Neural cell (in vitro differentiated cells): ENCODE data around the gene MMP15. TPM values are rescaled to one million over a fixed set of nuclear protein-coding genes. Genes with fewer than 3 reads are reported as not detected.
"Not testable (repeated sequence)": the region's sequence is repeated elsewhere in the genome, so short reads cannot be mapped to it uniquely, and the experiment has no call there.

Experiments used
- H2AFZ ChIP-seq: fragments of 200-600, 300-800 bp; sonication (generic), shearing (Covaris generic); 2 replicates; pipeline ENCODE4 v1.6.0; 2014; ENCODE audit warnings: low read depth, mild to moderate bottlenecking, antibody characterized with exemption, low read length, moderate library complexity
- H3F3A ChIP-seq: fragments of 200-600 bp; shearing (Covaris generic); 2 replicates; pipeline ENCODE4 v1.6.1; 2016; ENCODE audit warnings: mild to moderate bottlenecking, moderate library complexity, mixed read lengths, antibody characterized with exemption, low read length; ENCODE audit not compliant: insufficient read depth, poor library complexity, severe bottlenecking
- H3K27ac ChIP-seq: fragments of 200-600, 300-800 bp; sonication (generic), shearing (Covaris generic); 2 replicates; pipeline ENCODE4 v1.5.1; 2014; ENCODE audit warnings: mild to moderate bottlenecking, low read length, moderate library complexity
- H3K27me3 ChIP-seq: fragments of 300-800, 200-600 bp; sonication (generic), shearing (Covaris generic); 2 replicates; pipeline ENCODE4 v1.6.0; 2014; ENCODE audit warnings: mild to moderate bottlenecking, low read depth, low read length, moderate library complexity; ENCODE audit not compliant: insufficient read depth
- H3K36me3 ChIP-seq: fragments of 300-800, 200-600 bp; sonication (generic), shearing (Covaris generic); 2 replicates; pipeline ENCODE4 v1.5.1; 2014; ENCODE audit warnings: mild to moderate bottlenecking, antibody characterized with exemption, low read length, moderate library complexity; ENCODE audit not compliant: insufficient read depth
- H3K4me2 ChIP-seq: fragments of 300-800, 200-600 bp; sonication (generic), shearing (Covaris generic); 2 replicates; pipeline ENCODE4 v1.6.0; 2014; ENCODE audit warnings: mild to moderate bottlenecking, low read length
- H3K4me3 ChIP-seq: fragments of 300-800, 200-600 bp; sonication (generic), shearing (Covaris generic); 2 replicates; pipeline ENCODE4 v1.5.1; 2014; ENCODE audit warnings: mild to moderate bottlenecking, low read length, moderate library complexity
- H3K79me2 ChIP-seq: fragments of 200-600 bp; shearing (Covaris generic); replicated peaks from 2 replicates; pipeline ENCODE4 v1.6.0; 2014; ENCODE audit warnings: mild to moderate bottlenecking, low read length, moderate library complexity; ENCODE audit not compliant: insufficient read depth
- H3K9ac ChIP-seq: fragments of 300-800, 200-600 bp; sonication (generic), shearing (Covaris generic); 2 replicates; pipeline ENCODE4 v1.6.1; 2016; ENCODE audit warnings: mild to moderate bottlenecking, low read length, mixed read lengths
- H3K9me2 ChIP-seq: fragments of 200-600 bp; shearing (Covaris generic); 2 replicates; pipeline ENCODE4 v1.6.1; 2016; ENCODE audit warnings: mild to moderate bottlenecking, low read length, mixed read lengths; ENCODE audit not compliant: insufficient read depth
- H3K9me3 ChIP-seq: fragments of 200-600, 300-800 bp; sonication (generic), shearing (Covaris generic); 2 replicates; pipeline ENCODE4 v1.6.1; 2016; ENCODE audit warnings: mild to moderate bottlenecking, mixed run types, low read length, moderate library complexity, mixed read lengths
- H4K20me1 ChIP-seq: fragments of 200-600 bp; shearing (Covaris generic); 2 replicates; pipeline ENCODE4 v1.6.1; 2016; ENCODE audit warnings: mild to moderate bottlenecking, mixed run types; ENCODE audit not compliant: insufficient read depth
- EP300 ChIP-seq: fragments of 450-650 bp; conservative IDR thresholded peaks from 2 replicates; pipeline ENCODE4 v1.6.1; 2014; ENCODE audit warnings: antibody characterized with exemption, mild to moderate bottlenecking, moderate library complexity; ENCODE audit not compliant: poor library complexity, severe bottlenecking
- EZH2 ChIP-seq: fragments of 200-600, 300-800 bp; shearing (Covaris generic), sonication (generic); IDR thresholded peaks from 2 replicates; pipeline ENCODE4 v1.6.1; 2014; ENCODE audit warnings: antibody characterized with exemption, low read length, borderline replicate concordance, mild to moderate bottlenecking; ENCODE audit not compliant: insufficient read depth, poor library complexity, severe bottlenecking
- MXI1 ChIP-seq: fragments of 450-650 bp; conservative IDR thresholded peaks from 2 replicates; pipeline ENCODE4 v1.6.1; 2014; ENCODE audit warnings: antibody characterized with exemption, mild to moderate bottlenecking; ENCODE audit not compliant: poor library complexity, severe bottlenecking
- POLR2AphosphoS5 ChIP-seq: IDR thresholded peaks from 2 replicates; pipeline ENCODE4 v1.6.1; 2012
- RAD21 ChIP-seq: fragments of 450-650 bp; conservative IDR thresholded peaks from 2 replicates; pipeline ENCODE4 v1.6.1; 2014; ENCODE audit warnings: antibody characterized with exemption, mild to moderate bottlenecking, moderate library complexity
- REST ChIP-seq: IDR thresholded peaks from 2 replicates; pipeline ENCODE4 v1.6.1; 2012; ENCODE audit warnings: borderline replicate concordance
- SMC3 ChIP-seq: fragments of 450-650 bp; conservative IDR thresholded peaks from 2 replicates; pipeline ENCODE4 v1.6.1; 2014; ENCODE audit warnings: antibody characterized with exemption, mild to moderate bottlenecking, moderate library complexity; ENCODE audit not compliant: poor library complexity
- TAF1 ChIP-seq: IDR thresholded peaks from 2 replicates; pipeline ENCODE4 v1.6.1; 2012; ENCODE audit warnings: low read depth
- polyA plus RNA-seq: library from polyadenylated mRNA; depleted of rRNA; stranded (reverse); fragments of >200 nt; gene quantifications from 2 replicates; pipeline ENCODE4 v1.2.3, GENCODE V29; 2014
- small RNA-seq, 3 experiments: library from RNA; depleted of rRNA; stranded (forward); fragments of <200 nt; gene quantifications; one replicate each; pipeline ENCODE3, GENCODE V24; 2012
- TF ChIP-seq, protein P1 (sequence below): fragments of 450-650 bp; IDR thresholded peaks from 2 replicates; pipeline ENCODE4 v1.5.1; 2014; ENCODE audit warnings: antibody characterized with exemption, mild to moderate bottlenecking, moderate library complexity; ENCODE audit not compliant: poor library complexity, severe bottlenecking

MMP15 gene
- polyA plus RNA-seq, 1 donor from 2014 or later: 18.5 TPM

- H3K27me3 ChIP-seq: no peaks in the 10 kb centered on the region
- H3K4me3 ChIP-seq: no peak overlapping the region
- H3K79me2 ChIP-seq: no peaks in the 10 kb centered on the region
- H3K27ac ChIP-seq: no peak overlapping the region
- H3K36me3 ChIP-seq: no peaks in the 10 kb centered on the region
- no peaks in the 10 kb centered on the region for H3F3A ChIP-seq
- H3K9me2 ChIP-seq: no peaks in the 10 kb centered on the region
- H3K4me2 ChIP-seq: no peak overlapping the region
- TF ChIP-seq SMC3: no peak
- H4K20me1 ChIP-seq: no peaks in the 10 kb centered on the region
- no peaks in the 10 kb centered on the region for H3K9me3 ChIP-seq
- H2AFZ ChIP-seq: no peak overlapping the region
- H3K9ac ChIP-seq: no peak overlapping the region
Measured at GRCh38 chr16:58094791-58095574, 69.4 kb downstream of the MMP15 start.

GRCh38 chr16:58095575-58095960, 70.0 kb downstream of the MMP15 start:
- H4K20me1 ChIP-seq, H3K9ac ChIP-seq, H3K4me2 ChIP-seq, H3K36me3 ChIP-seq, H3F3A ChIP-seq, H3K9me2 ChIP-seq, H3K9me3 ChIP-seq, H3K4me3 ChIP-seq, H3K27ac ChIP-seq, H3K27me3 ChIP-seq, H2AFZ ChIP-seq, H3K79me2 ChIP-seq: not testable (repeated sequence)

GRCh38 chr16:58096249-58096648, 70.7 kb downstream of the MMP15 start:
- H3K79me2 ChIP-seq: no peaks in the 10 kb centered on the region
- H3K4me3 ChIP-seq: no peak overlapping the region
- no peaks in the 10 kb centered on the region for H3K9me3 ChIP-seq
- no peaks in the 10 kb centered on the region for H4K20me1 ChIP-seq
- H3F3A ChIP-seq: no peaks in the 10 kb centered on the region
- no peak overlapping the region for H3K9ac ChIP-seq
- H3K4me2 ChIP-seq: no peak overlapping the region
- no peak overlapping the region for H2AFZ ChIP-seq
- no peak overlapping the region for H3K27ac ChIP-seq
- H3K27me3 ChIP-seq: no peaks in the 10 kb centered on the region
- H3K36me3 ChIP-seq: no peaks in the 10 kb centered on the region
- TF ChIP-seq, protein P1, sequence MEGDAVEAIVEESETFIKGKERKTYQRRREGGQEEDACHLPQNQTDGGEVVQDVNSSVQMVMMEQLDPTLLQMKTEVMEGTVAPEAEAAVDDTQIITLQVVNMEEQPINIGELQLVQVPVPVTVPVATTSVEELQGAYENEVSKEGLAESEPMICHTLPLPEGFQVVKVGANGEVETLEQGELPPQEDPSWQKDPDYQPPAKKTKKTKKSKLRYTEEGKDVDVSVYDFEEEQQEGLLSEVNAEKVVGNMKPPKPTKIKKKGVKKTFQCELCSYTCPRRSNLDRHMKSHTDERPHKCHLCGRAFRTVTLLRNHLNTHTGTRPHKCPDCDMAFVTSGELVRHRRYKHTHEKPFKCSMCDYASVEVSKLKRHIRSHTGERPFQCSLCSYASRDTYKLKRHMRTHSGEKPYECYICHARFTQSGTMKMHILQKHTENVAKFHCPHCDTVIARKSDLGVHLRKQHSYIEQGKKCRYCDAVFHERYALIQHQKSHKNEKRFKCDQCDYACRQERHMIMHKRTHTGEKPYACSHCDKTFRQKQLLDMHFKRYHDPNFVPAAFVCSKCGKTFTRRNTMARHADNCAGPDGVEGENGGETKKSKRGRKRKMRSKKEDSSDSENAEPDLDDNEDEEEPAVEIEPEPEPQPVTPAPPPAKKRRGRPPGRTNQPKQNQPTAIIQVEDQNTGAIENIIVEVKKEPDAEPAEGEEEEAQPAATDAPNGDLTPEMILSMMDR: no peak
- no peak for TF ChIP-seq EZH2
- no peak for TF ChIP-seq POLR2AphosphoS5
- no peak for TF ChIP-seq MXI1
- TF ChIP-seq TAF1: no peak
- TF ChIP-seq REST: no peak
- no peak for TF ChIP-seq EP300
- no peak for TF ChIP-seq SMC3
- no peak for TF ChIP-seq RAD21
- H3K9me2 ChIP-seq: no peaks in the 10 kb centered on the region

Small RNAs within 50 kb of the gene (small RNA-seq; reads per million reads assigned to genes)
- gene RF00019: 0 to 1.2 (median 0) reads per million in 3 experiments

Other genes with a start within 250 kb of the MMP15 start
- 29.7 and 33.2 TPM in 2 replicates for gene KIFC3, start 223.3 kb upstream of the MMP15 start, polyA plus RNA-seq
- gene CNGB1, start 54.6 kb upstream of the MMP15 start, polyA plus RNA-seq: 19.1 and 20.7 TPM in 2 replicates
- 5.1 and 7.0 TPM in 2 replicates for gene ZNF319, start 25.1 kb upstream of the MMP15 start, polyA plus RNA-seq
- gene USB1, start 24.3 kb upstream of the MMP15 start, polyA plus RNA-seq: 25.7 and 47.0 TPM in 2 replicates
- 193 and 210 TPM in 2 replicates for gene CFAP20, start 103.6 kb downstream of the MMP15 start, polyA plus RNA-seq
- 36.7 and 38.4 TPM in 2 replicates for gene CSNK2A2, start 172.4 kb downstream of the MMP15 start, polyA plus RNA-seq